Right renal cortex interstitium (tissue), 3 donors: ENCODE data around the gene ACVR1B. TPM values are rescaled to one million over a fixed set of nuclear protein-coding genes. Genes with fewer than 3 reads are reported as not detected.

Source experiments
- DNase-seq, 3 donors: peaks; one replicate each; pipeline ENCODE4 v3.0.0-alpha.2; 2013; ENCODE audit warnings: low read depth in 3 of 3, low spot score in 2 of 3
- polyA plus RNA-seq, 3 donors: library from polyadenylated mRNA; unstranded; fragments of 120-200 nt; gene quantifications; one replicate each; pipeline ENCODE4 v1.2.1, GENCODE V29; 2013; ENCODE audit not compliant: insufficient read length in 3 of 3

The ACVR1B gene
- polyA plus RNA-seq, 3 donors = 58.9 to 61.0 (median 60.5) TPM

DNA sequence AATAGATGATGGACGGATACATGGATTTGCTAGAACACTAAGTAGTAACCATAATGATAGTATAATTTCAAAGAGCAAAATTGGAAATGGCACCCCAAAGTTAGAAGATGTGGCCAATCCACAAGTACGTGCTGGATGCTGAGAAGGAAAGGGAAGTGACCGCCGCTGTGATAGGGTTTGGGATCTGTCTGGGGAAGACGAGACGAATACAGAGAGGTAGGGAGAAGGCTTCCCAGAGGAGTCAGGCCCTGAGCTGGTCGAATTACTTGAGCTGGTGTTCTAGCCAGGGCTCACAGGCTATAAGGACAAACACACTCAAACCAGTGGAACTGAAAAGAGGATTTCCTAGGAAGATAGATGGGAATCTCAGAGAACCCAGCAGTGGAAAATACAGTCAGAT lies 9.4 kb upstream of the ACVR1B start:
- DNase-seq = no peak

GRCh38 chr12:51942501-51943000 lies 8.9 kb upstream of the ACVR1B start:
- DNase-seq = no peak

GRCh38 chr12:51943346-51943745 lies 8.2 kb upstream of the ACVR1B start:
- DNase-seq = no peak

DNA sequence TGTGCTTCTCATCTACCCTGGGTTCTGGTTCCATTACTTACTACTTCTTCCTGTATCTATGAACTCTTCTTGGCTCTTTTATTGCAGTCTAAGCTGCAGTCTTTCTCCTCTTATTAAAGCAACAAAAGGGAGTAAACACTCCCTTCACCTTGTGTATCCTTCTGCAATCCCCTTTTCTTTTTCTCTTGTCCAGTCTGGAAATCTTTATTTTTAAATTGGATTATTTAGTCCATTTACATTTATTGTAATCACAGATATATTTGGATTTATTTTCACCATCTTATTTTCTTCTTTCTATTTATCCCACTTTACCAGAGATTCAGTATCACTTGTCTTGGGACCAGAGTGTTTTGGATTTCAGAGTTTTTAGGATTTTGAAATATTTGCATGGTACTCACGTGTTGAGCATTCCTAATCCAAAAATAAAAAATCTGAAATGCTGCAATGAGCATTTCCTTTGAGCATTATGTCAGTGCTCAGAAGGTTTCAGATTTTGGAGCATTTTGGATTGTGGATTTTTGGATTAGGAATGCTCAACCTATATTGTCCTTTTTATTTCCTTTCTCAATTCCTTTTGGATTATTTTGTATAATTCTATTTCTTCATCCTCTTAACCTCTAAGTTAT lies 6.8 kb upstream of the ACVR1B start:
- DNase-seq = no peak

GRCh38 chr12:51947246-51947996 lies 4.1 kb upstream of the ACVR1B start:
- DNase-seq = no peak

- DNase-seq = no peak
Measured at GRCh38 chr12:51948066-51948465, 3.4 kb upstream of the ACVR1B start.

GRCh38 chr12:51949342-51950030 lies 2.0 kb upstream of the ACVR1B start:
- no peak for DNase-seq

DNA sequence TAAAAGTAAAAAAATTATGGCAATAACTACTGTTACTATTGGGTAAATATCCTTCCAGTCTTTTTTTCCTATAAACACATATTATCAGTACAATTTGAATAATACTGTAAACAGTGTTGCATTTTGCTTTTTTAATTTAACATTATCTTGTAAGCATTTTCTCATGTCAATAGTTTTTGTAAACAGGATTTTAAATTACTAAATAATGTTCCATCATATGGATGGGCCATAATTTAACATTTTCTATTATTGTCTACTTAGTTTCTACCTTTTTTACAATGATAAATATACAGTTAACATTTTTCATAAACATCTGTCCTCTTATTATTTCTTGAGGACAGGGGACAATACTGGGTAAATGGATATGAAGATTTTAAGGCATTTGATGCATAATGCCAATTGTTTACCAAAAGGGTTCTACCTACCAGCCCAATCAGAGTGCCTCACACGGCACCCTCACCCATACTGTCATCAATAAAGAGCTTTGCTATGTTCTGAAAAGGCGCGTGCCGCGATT lies 759 bp upstream of the ACVR1B start:
- no peak for DNase-seq

- DNase-seq = no peak
Measured at GRCh38 chr12:51951843-51952722, 584 bp downstream of the ACVR1B start.

DNA sequence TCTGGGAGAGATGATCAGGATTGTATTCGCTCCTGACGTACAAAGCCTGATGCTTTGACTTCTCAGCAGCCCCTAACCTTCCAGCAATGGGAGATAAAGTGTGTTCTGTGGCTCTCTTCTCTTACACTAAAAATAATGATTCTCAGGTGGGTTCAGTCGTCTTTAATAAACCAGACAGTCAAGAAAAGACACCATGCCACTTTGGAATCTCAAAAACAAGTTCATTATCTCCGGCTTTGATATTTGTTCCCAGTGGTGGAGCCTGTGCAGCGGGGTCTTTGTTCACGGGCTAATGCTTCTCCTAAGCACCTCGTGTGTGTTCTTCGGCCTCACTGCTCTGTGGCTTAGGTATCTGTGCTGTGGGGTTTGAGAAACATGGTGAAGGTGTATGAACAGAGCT lies 1.6 kb downstream of the ACVR1B start:
- DNase-seq = no peak

GRCh38 chr12:51953864-51954263 lies 2.4 kb downstream of the ACVR1B start:
- no peak for DNase-seq

- DNase-seq = no peak
Measured at GRCh38 chr12:51954561-51955361, 3.3 kb downstream of the ACVR1B start.

- DNase-seq = no peak
Measured at GRCh38 chr12:51955702-51956101, 4.2 kb downstream of the ACVR1B start.

DNA sequence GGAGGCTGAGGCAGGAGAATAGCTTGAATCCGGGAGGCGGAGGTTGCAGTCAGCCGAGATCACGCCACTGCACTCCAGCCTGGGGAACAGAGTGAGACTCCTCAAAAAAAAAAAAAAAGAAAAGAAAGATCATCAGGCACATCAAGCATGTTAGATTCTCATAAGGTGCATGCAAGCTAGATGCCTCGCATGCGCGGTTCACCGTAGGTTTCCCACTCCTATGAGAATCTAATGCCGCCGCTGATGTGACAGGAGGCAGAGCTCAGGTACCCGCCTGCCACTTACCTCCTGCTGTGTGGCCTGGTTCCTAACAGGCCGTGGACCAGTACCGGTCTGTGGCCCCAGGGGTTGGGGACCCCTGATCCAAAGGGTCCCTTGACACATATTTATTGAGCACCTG lies 7.0 kb downstream of the ACVR1B start:
- no peak for DNase-seq

- no peak for DNase-seq
Measured at GRCh38 chr12:51959211-51959610, 7.7 kb downstream of the ACVR1B start.

DNA sequence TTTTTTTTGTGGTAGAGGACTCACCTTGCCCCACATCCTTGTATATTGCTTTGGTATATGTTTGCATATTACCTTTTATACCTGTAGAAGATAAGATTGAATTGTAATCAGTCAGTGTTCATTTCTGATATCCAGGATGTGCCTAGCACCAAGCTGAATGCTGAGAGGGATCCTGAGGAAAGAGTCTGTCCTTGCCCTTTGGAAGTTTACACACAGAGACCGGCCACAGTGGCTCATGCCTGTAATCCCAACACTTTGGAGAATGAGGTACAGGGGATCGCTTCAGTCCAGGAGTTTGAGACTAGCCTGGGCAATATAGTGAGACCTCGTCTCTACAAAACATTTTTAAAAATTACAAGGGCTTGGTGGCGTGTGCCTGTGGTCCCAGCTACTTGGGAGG lies 8.4 kb downstream of the ACVR1B start:
- DNase-seq = no peak

- no peak for DNase-seq
Measured at GRCh38 chr12:51960488-51960887, 9.0 kb downstream of the ACVR1B start.

- DNase-seq = no peak
Measured at GRCh38 chr12:51960890-51961289, 9.4 kb downstream of the ACVR1B start.

DNA sequence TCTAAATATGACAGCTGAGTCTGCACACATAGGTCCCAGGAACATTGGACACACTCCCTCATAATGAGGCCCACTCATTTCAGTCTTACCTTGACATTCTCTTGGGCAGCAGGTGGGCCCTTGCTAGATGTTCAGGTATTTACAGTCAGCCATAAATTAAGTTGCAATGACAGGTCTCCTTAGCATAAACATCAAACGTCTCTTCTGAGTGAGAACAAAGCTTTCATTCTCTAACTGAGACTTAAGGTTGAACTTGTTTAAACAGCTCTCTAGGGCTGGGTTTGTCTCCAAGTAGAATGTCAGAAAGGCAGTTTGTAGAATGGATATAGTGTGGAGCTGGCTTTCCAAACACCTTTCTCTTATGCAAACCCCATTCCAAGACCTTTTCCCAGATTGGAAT lies 10.3 kb downstream of the ACVR1B start:
- DNase-seq = no peak

GRCh38 chr12:51962737-51963136 lies 11.2 kb downstream of the ACVR1B start:
- DNase-seq = no peak
